ENCODE data around the gene SDF4. TPM values are rescaled to one million over a fixed set of nuclear protein-coding genes. Genes with fewer than 3 reads are reported as not detected.

Gene SDF4
- total and polyA plus RNA-seq, 2 of the 4 experiments (the other 2 are of a cell fraction): 57.0 to 250 TPM

GRCh38 chr1:1181938-1182410 is 49.8 kb downstream of the SDF4 start:
- no peak overlapping the region for H2BK20ac ChIP-seq (ENCODE audit: low read depth, low read length)
- no peak overlapping the region for H3K18ac ChIP-seq (ENCODE audit: low read depth, low read length)
- POLR2A ChIA-PET (ENCODE audit: unreplicated experiment): no interaction called here
- no peak for ATAC-seq (ENCODE audit: low read depth)
- dilution Hi-C loops (cut with HindIII; ENCODE audit: low sequenced_read_pairs, unreplicated experiment) (no loop called here), intact Hi-C loops (cut with micrococcal nuclease) (no loop called here), in situ Hi-C loops (cut with MboI; ENCODE audit: low sequenced_read_pairs) (no loop called here)
- WGBS, 2 experiments (ENCODE audit: extremely low coverage in 2 of 2, insufficient read length in 1 of 2): 83% methylated on average over 11 of the region's 21 CpGs; no CpG with 5 or more reads in 1 of the 2 experiments
- no peaks in the 10 kb centered on the region for H4K20me1 ChIP-seq (ENCODE audit: insufficient read depth, low read length)
- no peak overlapping the region for H3K23ac ChIP-seq (ENCODE audit: low read depth, low read length)
- no peak overlapping the region for H3K14ac ChIP-seq (replicated peaks; ENCODE audit: low read depth, low read length)
- no peak for DNase-seq
- no peak overlapping the region for H4K91ac ChIP-seq (ENCODE audit: insufficient read depth, low read depth, low read length)
- H4K5ac ChIP-seq (ENCODE audit: low read depth, low read length): no peak overlapping the region
- peaks cover 11% of the 10 kb centered on the region for H3K27me3 ChIP-seq (ENCODE audit: control insufficient read depth, insufficient read depth, low read length)
- H4K8ac ChIP-seq (ENCODE audit: low read depth in 2 of 2, low read length in 2 of 2): no peak overlapping the region
- H3K4me1 ChIP-seq (ENCODE audit: control insufficient read depth, insufficient read depth, low read length): no peaks in the 10 kb centered on the region
- H3K4ac ChIP-seq (ENCODE audit: low read depth, low read length): no peak overlapping the region
- no peak overlapping the region for H2AFZ ChIP-seq (replicated peaks; ENCODE audit: low read length, poor library complexity)
- H2AK5ac ChIP-seq (ENCODE audit: low read depth, low read length): no peak overlapping the region
- no peak overlapping the region for H2BK120ac ChIP-seq (ENCODE audit: low read depth, low read length)
- no peak for TF ChIP-seq NFE2L2 (IDR thresholded peaks at IDR 0.05; ENCODE audit: low read depth, low read length)
- TF ChIP-seq CTCF (conservative IDR thresholded peaks at IDR 0.05; ENCODE audit: low read depth, low read length): no peak
- no peak for TF ChIP-seq RFX5 (IDR thresholded peaks at IDR 0.05; ENCODE audit: low read depth, low read length)
- no peak for TF ChIP-seq POLR2A (IDR thresholded peaks at IDR 0.05; ENCODE audit: low read depth, low read length)
- TF ChIP-seq CEBPB (IDR thresholded peaks at IDR 0.05; ENCODE audit: low read depth, low read length): no peak
- TF ChIP-seq MAFK (IDR thresholded peaks at IDR 0.05; ENCODE audit: low read depth, low read length): no peak
- TF ChIP-seq SMC3 (IDR thresholded peaks at IDR 0.05; ENCODE audit: low read depth, low read length): no peak
- TF ChIP-seq CHD1 (IDR thresholded peaks at IDR 0.05; ENCODE audit: low read depth, low read length): no peak
- TF ChIP-seq FOS (IDR thresholded peaks at IDR 0.05; ENCODE audit: low read depth, low read length): no peak
- TF ChIP-seq MXI1 (IDR thresholded peaks at IDR 0.05; ENCODE audit: borderline replicate concordance, low read depth, low read length): no peak
- no peak for TF ChIP-seq ELK1 (IDR thresholded peaks at IDR 0.05; ENCODE audit: borderline replicate concordance, low read depth, low read length)
- no peak for TF ChIP-seq RAD21 (IDR thresholded peaks at IDR 0.05; ENCODE audit: low read length)
- TF ChIP-seq USF2 (IDR thresholded peaks at IDR 0.05; ENCODE audit: low read depth, low read length): no peak
- no peak overlapping the region for H2BK15ac ChIP-seq (ENCODE audit: low read depth, low read length)
- no peak overlapping the region for H2BK5ac ChIP-seq (ENCODE audit: low read depth, low read length, poor library complexity, severe bottlenecking)
- H3K9ac ChIP-seq (ENCODE audit: low read depth, low read length): no peak overlapping the region
- CTCF ChIA-PET: no interaction called here
- H3K9me1 ChIP-seq (ENCODE audit: insufficient read depth, low read length): no peaks in the 10 kb centered on the region
- no peaks in the 10 kb centered on the region for H3K9me3 ChIP-seq (ENCODE audit: control insufficient read depth, insufficient read depth, low read length)
- no peak overlapping the region for H2AK9ac ChIP-seq (replicated peaks; ENCODE audit: low read depth, low read length, poor library complexity)
- no peaks in the 10 kb centered on the region for H3K79me1 ChIP-seq (ENCODE audit: low read depth in 1 of 2, low read length in 2 of 2)
- no peak overlapping the region for H3K4me3 ChIP-seq (ENCODE audit: insufficient read depth, low read depth, low read length)
- no peak overlapping the region for H3K27ac ChIP-seq (ENCODE audit: insufficient read depth, low read length)
- BruUV-seq (replicated peaks): no TSS peak
- H3K4me2 ChIP-seq (ENCODE audit: low read depth, low read length): no peak overlapping the region
- no peak overlapping the region for H3K56ac ChIP-seq (ENCODE audit: extremely low read depth, insufficient read depth, low read length)
- H3K36me3 ChIP-seq (ENCODE audit: control insufficient read depth, insufficient read depth, low read length): no peaks in the 10 kb centered on the region

Measured in IMR-90 (cell line).